Ecto neural progenitor cell (in vitro differentiated cells): Measurements from ENCODE around the gene SLC6A5.

Experiments
- DNase-seq: peaks from one replicate; pipeline ENCODE4 v3.0.0-alpha.2; 2018; ENCODE audit warnings: low spot score

SLC6A5 gene

GRCh38 chr11:20596205-20597153 is 2.9 kb upstream of the SLC6A5 start:
- DNase-seq: peak; percentile 71

DNA sequence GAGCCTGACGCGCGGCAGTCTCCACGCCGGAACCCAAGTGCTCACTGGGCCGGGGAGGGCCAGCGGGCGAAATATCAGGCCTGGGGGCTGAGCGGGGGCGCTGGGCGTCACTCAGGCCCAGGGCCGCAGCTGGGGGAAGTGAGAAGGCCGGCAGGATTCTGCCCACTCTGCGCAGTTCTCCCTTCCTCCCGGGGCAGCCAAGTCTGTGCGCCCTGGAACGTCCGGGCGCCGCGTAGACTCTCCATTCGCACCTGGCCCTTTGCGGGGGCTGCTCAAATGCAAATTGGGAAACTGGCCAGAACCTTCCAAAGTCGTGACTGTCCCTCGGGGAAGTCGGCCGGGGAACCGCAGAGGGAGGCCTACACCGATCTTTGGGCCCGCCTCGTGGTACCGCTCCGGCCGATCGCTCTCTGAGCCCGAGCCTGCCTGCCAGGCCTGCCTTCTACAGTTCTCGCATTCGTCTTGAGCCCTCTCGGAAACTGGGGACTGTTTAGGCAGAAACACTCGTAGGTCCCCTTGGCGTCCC is 2.2 kb upstream of the SLC6A5 start:
- no peak for DNase-seq

GRCh38 chr11:20597680-20598484 is 1.5 kb upstream of the SLC6A5 start:
- DNase-seq: no peak

DNA sequence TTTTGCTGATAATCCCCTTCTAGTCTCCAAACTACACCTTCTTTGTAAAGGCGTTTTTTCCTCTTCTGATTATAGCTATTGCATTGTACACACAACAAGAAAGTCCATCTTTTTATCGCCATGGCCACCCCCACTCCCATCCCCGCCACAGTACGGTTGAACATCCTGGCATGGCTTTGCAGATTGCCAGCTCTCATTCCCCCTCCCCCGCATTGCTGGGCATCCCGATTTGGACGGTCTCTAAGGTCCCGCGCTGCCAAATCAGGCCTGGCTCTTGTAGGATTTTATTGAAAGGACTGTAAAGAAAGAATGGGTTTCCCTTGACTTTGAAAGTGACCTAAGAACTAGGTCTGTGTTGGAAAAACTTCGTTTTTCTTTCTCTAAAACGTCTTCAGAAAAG is 916 bp upstream of the SLC6A5 start:
- no peak for DNase-seq

GRCh38 chr11:20600020-20600346 is 575 bp downstream of the SLC6A5 start:
- no peak for DNase-seq

DNA sequence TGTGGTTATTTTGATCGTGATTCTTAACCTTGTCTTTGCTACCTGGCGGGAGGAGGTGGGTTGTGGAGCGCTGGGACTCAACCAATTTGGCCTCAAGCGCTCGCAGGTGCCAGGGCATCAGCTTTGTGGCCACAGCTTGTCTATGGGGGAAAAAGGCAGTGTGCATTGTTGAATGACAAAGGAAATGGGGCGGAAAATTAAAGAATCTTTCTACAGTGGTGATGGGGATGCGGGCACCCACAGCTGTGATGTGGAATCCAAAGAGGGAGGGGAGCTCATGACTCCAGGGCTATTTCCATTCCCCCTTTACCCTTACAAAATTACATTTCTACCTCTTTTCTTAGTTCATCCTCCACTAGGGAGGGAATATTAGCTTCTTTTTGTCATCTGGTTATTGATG is 1.1 kb downstream of the SLC6A5 start:
- DNase-seq: no peak

DNA sequence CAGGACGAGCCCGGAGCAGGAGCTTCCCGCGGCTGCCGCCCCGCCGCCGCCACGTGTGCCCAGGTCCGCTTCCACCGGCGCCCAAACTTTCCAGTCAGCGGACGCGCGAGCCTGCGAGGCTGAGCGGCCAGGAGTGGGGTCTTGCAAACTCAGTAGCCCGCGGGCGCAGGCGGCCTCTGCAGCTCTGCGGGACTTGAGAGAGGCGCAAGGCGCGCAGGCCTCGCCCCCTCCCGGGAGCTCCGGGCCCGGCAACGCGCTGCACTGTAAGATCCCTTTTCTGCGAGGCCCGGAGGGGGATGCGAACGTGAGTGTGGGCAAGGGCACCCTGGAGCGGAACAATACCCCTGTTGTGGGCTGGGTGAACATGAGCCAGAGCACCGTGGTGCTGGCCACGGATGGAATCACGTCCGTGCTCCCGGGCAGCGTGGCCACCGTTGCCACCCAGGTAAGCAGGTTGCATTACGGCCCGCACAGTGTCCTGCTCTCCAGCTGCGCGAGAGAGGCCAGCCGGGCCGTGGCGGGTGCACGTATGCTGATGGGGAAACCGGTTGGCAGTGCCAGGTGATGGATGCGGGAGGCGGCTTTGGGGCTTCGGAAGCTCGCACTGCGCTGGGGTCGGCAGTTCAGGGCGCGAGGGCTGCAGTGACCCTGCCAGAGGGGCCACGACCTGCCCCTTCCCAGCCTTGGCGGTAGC is 2.0 kb downstream of the SLC6A5 start:
- DNase-seq: peak; percentile 68

DNA sequence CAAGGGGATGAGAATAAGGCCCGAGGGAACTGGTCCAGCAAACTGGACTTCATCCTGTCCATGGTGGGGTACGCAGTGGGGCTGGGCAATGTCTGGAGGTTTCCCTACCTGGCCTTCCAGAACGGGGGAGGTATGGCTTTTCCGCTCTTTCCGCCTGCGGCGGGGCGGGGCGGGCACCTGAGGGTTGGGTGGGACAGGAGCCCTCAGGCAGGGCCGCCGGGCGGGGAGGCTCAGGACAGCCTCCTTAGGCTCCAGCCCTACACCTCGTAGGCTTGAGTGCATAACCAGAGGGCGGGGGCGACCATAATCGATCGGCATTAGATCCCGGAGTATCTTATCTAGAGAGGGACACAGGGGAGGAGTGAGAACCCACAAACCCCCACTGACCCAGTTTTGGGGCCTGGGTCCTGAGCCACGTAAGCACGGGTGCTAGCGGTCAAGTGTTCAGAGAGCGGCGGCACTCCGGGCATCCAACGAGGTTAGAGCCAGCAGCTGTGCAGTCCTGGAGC is 4.9 kb downstream of the SLC6A5 start:
- DNase-seq: no peak

- no peak for DNase-seq
Observed at GRCh38 chr11:20604864-20605601, 5.6 kb downstream of the SLC6A5 start.

- DNase-seq: no peak
Observed at GRCh38 chr11:20605602-20606091, 6.2 kb downstream of the SLC6A5 start.

GRCh38 chr11:20608934-20609333 is 9.5 kb downstream of the SLC6A5 start:
- DNase-seq: no peak

- peak; percentile 91 for DNase-seq
Observed at GRCh38 chr11:20609727-20610707, 10.6 kb downstream of the SLC6A5 start.

GRCh38 chr11:20610825-20611224 is 11.4 kb downstream of the SLC6A5 start:
- DNase-seq: no peak

DNA sequence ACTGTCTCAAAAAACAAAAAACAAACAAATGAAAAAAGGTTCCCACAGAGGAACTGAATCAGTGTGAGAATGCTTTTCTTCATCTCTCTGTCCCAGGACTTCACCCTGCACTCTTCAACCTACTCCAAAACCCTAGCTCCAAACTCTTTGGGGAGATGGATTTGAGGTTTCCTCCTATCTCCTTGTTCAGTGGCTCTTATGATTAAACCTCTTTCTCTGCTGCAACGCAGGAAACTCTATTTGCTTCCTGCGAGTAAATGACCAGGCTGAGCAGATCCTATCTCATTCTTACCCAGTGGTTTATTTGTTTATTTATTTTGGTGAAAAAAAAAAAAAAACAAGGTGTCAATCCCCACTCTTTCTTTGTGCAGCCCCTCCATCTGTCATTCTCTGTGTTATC is 12.0 kb downstream of the SLC6A5 start:
- no peak for DNase-seq

- DNase-seq: no peak
Observed at GRCh38 chr11:20611892-20612291, 12.5 kb downstream of the SLC6A5 start.

DNA sequence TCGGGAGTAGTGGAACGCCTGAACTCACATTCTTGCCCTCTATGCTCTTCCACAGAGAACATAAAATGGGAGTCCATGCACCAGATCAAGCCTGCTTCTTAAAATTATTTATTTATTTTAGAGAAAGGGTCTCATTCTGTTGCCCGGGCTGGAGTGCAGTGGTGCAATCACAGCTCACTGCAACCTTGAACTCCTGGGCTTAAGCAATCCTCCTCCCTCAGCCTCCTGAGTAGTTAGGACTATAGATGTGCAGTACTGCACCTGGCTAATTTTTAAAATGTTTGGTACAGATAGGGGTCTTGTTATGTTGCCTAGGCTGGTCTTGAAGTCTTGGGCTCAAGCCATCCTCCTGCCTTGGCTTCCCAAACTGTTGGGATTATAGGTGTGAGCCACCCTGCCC is 13.0 kb downstream of the SLC6A5 start:
- no peak for DNase-seq

DNA sequence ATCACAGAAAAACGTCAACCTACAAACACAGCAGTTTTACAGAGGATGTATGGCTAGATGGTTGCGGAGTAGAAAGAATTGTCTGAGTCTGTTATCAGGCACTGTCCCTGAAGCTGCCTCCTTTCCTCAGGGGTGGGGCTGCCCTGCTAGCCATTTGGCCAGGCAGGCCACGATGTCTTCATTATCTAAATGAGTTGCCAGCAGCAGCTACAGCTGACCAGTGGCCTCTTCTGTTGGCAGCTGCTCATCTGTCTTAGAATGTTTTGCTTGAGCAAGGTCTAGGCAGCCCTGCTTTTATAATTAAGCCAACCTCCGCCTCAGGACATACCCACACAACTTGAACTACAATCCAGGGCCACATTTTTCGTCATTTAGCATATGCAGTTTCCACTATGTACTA is 17.5 kb downstream of the SLC6A5 start:
- no peak for DNase-seq

GRCh38 chr11:20617346-20618005 is 18.1 kb downstream of the SLC6A5 start:
- no peak for DNase-seq

DNA sequence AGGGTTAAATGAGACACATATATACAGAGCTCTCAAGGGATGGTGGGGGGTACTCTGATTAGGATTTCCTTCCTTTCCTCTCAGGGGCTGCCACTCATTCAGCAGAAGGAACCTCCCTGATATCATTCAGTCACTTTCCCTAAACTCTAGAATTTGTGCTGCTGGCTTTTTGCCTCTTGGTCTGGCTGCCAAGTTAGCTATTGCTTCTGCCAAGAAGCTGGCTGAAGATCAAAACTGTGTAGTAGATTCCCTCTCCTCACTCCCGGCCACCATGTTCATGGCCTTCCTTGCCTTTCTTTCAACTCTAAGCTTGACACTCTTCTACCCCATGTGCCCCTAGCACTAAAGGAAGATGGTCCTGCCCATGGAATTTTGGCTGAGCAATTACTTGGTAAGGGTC is 18.7 kb downstream of the SLC6A5 start:
- no peak for DNase-seq

DNA sequence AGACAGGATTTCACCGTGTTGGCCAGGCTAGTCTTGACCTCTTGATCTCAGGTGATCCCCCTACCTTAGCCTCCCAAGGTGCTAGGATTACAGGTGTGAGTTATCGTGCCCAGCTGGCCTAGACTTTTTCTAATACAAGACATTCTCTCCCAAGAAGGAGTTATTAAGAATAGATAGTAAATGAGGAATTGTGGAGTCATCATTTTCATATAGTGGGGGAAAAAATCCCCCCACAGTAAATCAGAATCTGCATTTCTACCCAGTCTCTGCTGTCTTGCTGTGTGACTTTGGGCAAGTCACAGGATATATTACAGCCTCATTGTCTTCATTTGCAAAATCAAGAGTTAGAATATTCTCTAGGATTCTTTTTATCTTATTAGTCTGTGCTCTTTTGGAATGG is 21.6 kb downstream of the SLC6A5 start:
- no peak for DNase-seq
